ENCODE measurements around the gene IGF2R. TPM values are rescaled to one million over a fixed set of nuclear protein-coding genes. Genes with fewer than 3 reads are reported as not detected.
"Not testable (repeated sequence)": the region's sequence is repeated elsewhere in the genome, so short reads cannot be mapped to it uniquely, and the experiment has no call there.

The IGF2R gene
- total RNA-seq, 1 experiment from 2014 or later, result 92.2 TPM

- Histone ChIP-seq H3K9me3 (no peaks in the 10 kb centered on the region), H3K4me1 (peaks cover 6% of the 10 kb centered on the region; the same call in 1 of the 2 replicates), H3K4me3 (ENCODE audit: low read depth, low read length) (no peak overlapping the region), H3K27me3 (replicated peaks; ENCODE audit: control insufficient read depth, insufficient read depth, low read length) (no peaks in the 10 kb centered on the region), H3K36me3 (ENCODE audit: control insufficient read depth, insufficient read depth, low read length) (no peaks in the 10 kb centered on the region)
- intact Hi-C loops (cut with micrococcal nuclease; ENCODE audit: unreplicated experiment), result no loop called here
- ChIA-PET CTCF (no interaction called here), POLR2A (no interaction called here)
- H3K36me3 Mint-ChIP-seq (ENCODE audit: insufficient read depth, unreplicated experiment), result no peaks in the 10 kb centered on the region
- no peak overlapping the region for H3K27ac Mint-ChIP-seq (ENCODE audit: unreplicated experiment)
- peaks cover under 1% of the 10 kb centered on the region for H3K4me1 Mint-ChIP-seq (ENCODE audit: low read depth, unreplicated experiment)
- no peak overlapping the region for H3K4me3 Mint-ChIP-seq (ENCODE audit: unreplicated experiment)
- TF ChIP-seq CTCF (IDR thresholded peaks at IDR 0.05; ENCODE audit: insufficient read depth in 1 of 2, low read depth in 1 of 2, low read length in 1 of 2, severe bottlenecking in 1 of 2, unreplicated experiment in 1 of 2), result no peak
- BruUV-seq (replicated peaks), result no TSS peak
- no peak for DNase-seq
- H3K27me3 Mint-ChIP-seq (ENCODE audit: insufficient read depth, unreplicated experiment), result no peaks in the 10 kb centered on the region
- H3K9me3 Mint-ChIP-seq (ENCODE audit: unreplicated experiment), result no peaks in the 10 kb centered on the region
These were observed 163.4 kb downstream of the IGF2R start for GRCh38 chr6:160132297-160132637.

- Mint-ChIP-seq H3K27ac (ENCODE audit: unreplicated experiment) (no peak overlapping the region), H3K4me1 (ENCODE audit: low read depth, unreplicated experiment) (peaks cover 6% of the 10 kb centered on the region), H3K36me3 (ENCODE audit: insufficient read depth, unreplicated experiment) (no peaks in the 10 kb centered on the region), H3K27me3 (ENCODE audit: insufficient read depth, unreplicated experiment) (no peaks in the 10 kb centered on the region), H3K9me3 (ENCODE audit: unreplicated experiment) (no peaks in the 10 kb centered on the region), H3K4me3 (ENCODE audit: unreplicated experiment) (no peak overlapping the region)
- no TSS peak for BruUV-seq (replicated peaks)
- intact Hi-C loops (cut with micrococcal nuclease; ENCODE audit: unreplicated experiment), result no loop called here
- H3K9me3 ChIP-seq, result no peaks in the 10 kb centered on the region
- no peaks in the 10 kb centered on the region for H3K27me3 ChIP-seq (replicated peaks; ENCODE audit: control insufficient read depth, insufficient read depth, low read length)
- DNase-seq, result no peak
- ChIA-PET CTCF (no interaction called here), POLR2A (no interaction called here)
- no peak for TF ChIP-seq CTCF (IDR thresholded peaks at IDR 0.05; ENCODE audit: insufficient read depth in 1 of 2, low read depth in 1 of 2, low read length in 1 of 2, severe bottlenecking in 1 of 2, unreplicated experiment in 1 of 2)
- H3K4me1 ChIP-seq, result peaks cover 6% of the 10 kb centered on the region; the same call in 1 of the 2 replicates
- H3K4me3 ChIP-seq (ENCODE audit: low read depth, low read length), result no peak overlapping the region
- H3K36me3 ChIP-seq (ENCODE audit: control insufficient read depth, insufficient read depth, low read length), result no peaks in the 10 kb centered on the region
These were observed 164.0 kb downstream of the IGF2R start for GRCh38 chr6:160132776-160133338.

- no TSS peak for BruUV-seq (replicated peaks)
- no peaks in the 10 kb centered on the region for H3K36me3 ChIP-seq (ENCODE audit: control insufficient read depth, insufficient read depth, low read length)
- H3K4me3 Mint-ChIP-seq (ENCODE audit: unreplicated experiment), result no peak overlapping the region
- CTCF ChIA-PET, result no interaction called here
- POLR2A ChIA-PET, result no interaction called here
- no peaks in the 10 kb centered on the region for H3K27me3 Mint-ChIP-seq (ENCODE audit: insufficient read depth, unreplicated experiment)
- no peak overlapping the region for H3K4me3 ChIP-seq (ENCODE audit: low read depth, low read length)
- H3K4me1 ChIP-seq, result peaks cover 15% of the 10 kb centered on the region
- H3K27me3 ChIP-seq (replicated peaks; ENCODE audit: control insufficient read depth, insufficient read depth, low read length), result no peaks in the 10 kb centered on the region
- no peak for DNase-seq
- H3K9me3 ChIP-seq, result no peaks in the 10 kb centered on the region
- TF ChIP-seq CTCF (IDR thresholded peaks at IDR 0.05; ENCODE audit: insufficient read depth in 1 of 2, low read depth in 1 of 2, low read length in 1 of 2, severe bottlenecking in 1 of 2, unreplicated experiment in 1 of 2), result no peak
- peaks cover 15% of the 10 kb centered on the region for H3K4me1 Mint-ChIP-seq (ENCODE audit: low read depth, unreplicated experiment)
- no peak overlapping the region for H3K27ac Mint-ChIP-seq (ENCODE audit: unreplicated experiment)
- no peaks in the 10 kb centered on the region for H3K36me3 Mint-ChIP-seq (ENCODE audit: insufficient read depth, unreplicated experiment)
- no peaks in the 10 kb centered on the region for H3K9me3 Mint-ChIP-seq (ENCODE audit: unreplicated experiment)
- intact Hi-C loops (cut with micrococcal nuclease; ENCODE audit: unreplicated experiment), result no loop called here
These were observed 164.8 kb downstream of the IGF2R start for GRCh38 chr6:160133441-160134336.

GRCh38 chr6:160134337-160134751 lies 165.5 kb downstream of the IGF2R start:
- H3K9me3 Mint-ChIP-seq (ENCODE audit: unreplicated experiment); H3K4me3 Mint-ChIP-seq (ENCODE audit: unreplicated experiment); intact Hi-C loops (cut with micrococcal nuclease; ENCODE audit: unreplicated experiment); H3K27me3 Mint-ChIP-seq (ENCODE audit: insufficient read depth, unreplicated experiment); H3K36me3 Mint-ChIP-seq (ENCODE audit: insufficient read depth, unreplicated experiment); CTCF ChIA-PET; H3K9me3 ChIP-seq; H3K27ac Mint-ChIP-seq (ENCODE audit: unreplicated experiment); H3K4me3 ChIP-seq (ENCODE audit: low read depth, low read length); BruUV-seq (replicated peaks); H3K27me3 ChIP-seq (replicated peaks; ENCODE audit: control insufficient read depth, insufficient read depth, low read length); DNase-seq; POLR2A ChIA-PET; H3K36me3 ChIP-seq (ENCODE audit: control insufficient read depth, insufficient read depth, low read length): not testable (repeated sequence)
- peaks cover 17% of the 10 kb centered on the region for H3K4me1 ChIP-seq
- H3K4me1 Mint-ChIP-seq (ENCODE audit: low read depth, unreplicated experiment), result peaks cover 21% of the 10 kb centered on the region
